Mammary microvascular endothelial cell (primary cell): Measurements from ENCODE around the gene TTN. TPM values are rescaled to one million over a fixed set of nuclear protein-coding genes. Genes with fewer than 3 reads are reported as not detected.

Experiments used
- total RNA-seq: library from RNA; depleted of rRNA; stranded (reverse); fragments of >200 nt; gene quantifications from 2 replicates; pipeline ENCODE4 v1.2.3, GENCODE V29; 2015

TTN gene
- 0.79 and 4.7 TPM in 2 replicates for total RNA-seq

GRCh38 chr2:178807227-178808008 is at the start of gene TTN:
Gene TTN (minus strand): TSS chr2:178807423. CDS start chr2:178804642, 2,781 bp downstream.

GRCh38 chr2:178480227-178481181 is 326.7 kb downstream of the TTN start, which contains the start of gene PLEKHA3:
Gene PLEKHA3 (plus strand): TSS chr2:178480457. CDS start chr2:178480870, 413 bp downstream.

DNA sequence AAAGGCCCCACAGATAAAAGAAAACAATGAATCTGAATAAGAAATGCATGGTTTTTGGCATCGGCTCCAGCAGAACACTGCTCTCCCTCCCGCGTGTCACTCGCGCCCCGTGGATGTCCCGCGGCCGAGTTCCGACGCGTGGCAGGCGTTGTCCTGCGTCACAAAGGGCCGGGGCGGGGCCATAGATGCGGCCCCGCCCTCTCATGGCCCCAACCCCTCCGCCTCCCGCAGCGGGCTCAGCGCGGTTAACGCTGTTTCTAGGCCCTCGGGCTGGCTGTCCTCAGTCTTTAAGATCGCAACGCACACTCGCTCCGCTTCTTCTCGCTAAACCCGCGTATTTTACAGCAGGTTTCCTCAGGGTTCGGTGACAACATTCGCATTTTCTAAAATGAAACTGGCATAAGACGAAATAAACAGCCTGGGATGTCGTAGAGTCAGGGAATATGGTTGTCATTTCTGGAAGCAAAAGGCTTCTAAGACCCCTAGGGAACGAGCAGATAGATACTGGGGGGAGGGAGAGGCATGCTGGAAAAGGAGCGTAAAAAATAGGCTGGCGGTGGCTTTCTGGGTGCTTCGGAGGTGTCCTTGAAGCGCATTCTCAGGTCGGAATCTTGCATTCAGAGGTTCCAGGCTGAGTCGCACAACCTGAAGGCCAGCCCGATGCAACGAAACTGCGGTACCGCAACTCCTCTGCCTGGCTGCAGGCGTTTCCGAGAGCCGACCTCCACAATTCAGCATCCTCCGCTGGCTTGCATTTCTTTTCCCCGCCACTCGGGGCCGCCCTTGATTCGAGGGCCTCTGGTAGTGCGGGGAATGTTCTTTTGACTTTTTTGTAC is 328.6 kb downstream of the TTN start, which contains the start of gene FKBP7:
Gene FKBP7, minus strand, starts transcription at position 162 of the 836 bp plus-strand sequence. Its CDS starts 101 bp downstream, at position 61.

Other genes with a start within 250 kb of the TTN start
- gene CCDC141, start 242.7 kb upstream of the TTN start, total RNA-seq, result 0.13 and 0.44 TPM in 2 replicates